SHP77 treated with DMSO at 0.1 percent for 48 hours (cell line): ENCODE data around the gene SMG7.

ENCODE experiments used
- DNase-seq: peaks from one replicate; lab custom pipeline; 2025; lab: John Stamatoyannopoulos, UW

Gene SMG7

GRCh38 chr1:183562701-183563100 is 90.4 kb downstream of the SMG7 start:
- DNase-seq: no peak

- no peak for DNase-seq
These were observed 93.0 kb downstream of the SMG7 start for GRCh38 chr1:183565261-183565660.

GRCh38 chr1:183566026-183566425 is 93.7 kb downstream of the SMG7 start:
- no peak for DNase-seq

GRCh38 chr1:183567584-183567983 is 95.3 kb downstream of the SMG7 start:
- DNase-seq: peak; percentile 7

GRCh38 chr1:183568176-183569021 is 96.1 kb downstream of the SMG7 start:
- no peak for DNase-seq

- DNase-seq: no peak
These were observed 96.8 kb downstream of the SMG7 start for GRCh38 chr1:183569141-183569540.

- DNase-seq: no peak
These were observed 97.5 kb downstream of the SMG7 start for GRCh38 chr1:183569801-183570200.

- DNase-seq: no peak
These were observed 98.2 kb downstream of the SMG7 start for GRCh38 chr1:183570451-183570850.

- no peak for DNase-seq
These were observed 99.5 kb downstream of the SMG7 start for GRCh38 chr1:183571678-183572268.

GRCh38 chr1:183572721-183573120 is 100.4 kb downstream of the SMG7 start:
- DNase-seq: no peak

- no peak for DNase-seq
These were observed 103.3 kb downstream of the SMG7 start for GRCh38 chr1:183575606-183576005.

GRCh38 chr1:183576537-183576936 is 104.2 kb downstream of the SMG7 start:
- DNase-seq: no peak

- no peak for DNase-seq
These were observed 105.7 kb downstream of the SMG7 start for GRCh38 chr1:183577897-183578465.

- no peak for DNase-seq
These were observed 106.6 kb downstream of the SMG7 start for GRCh38 chr1:183578856-183579255.

- DNase-seq: peak; percentile 38
These were observed 108.0 kb downstream of the SMG7 start for GRCh38 chr1:183580281-183580682.

- no peak for DNase-seq
These were observed 109.9 kb downstream of the SMG7 start for GRCh38 chr1:183582021-183582713.

- no peak for DNase-seq
These were observed 111.2 kb downstream of the SMG7 start for GRCh38 chr1:183583466-183583865.

GRCh38 chr1:183584147-183584546 is 111.8 kb downstream of the SMG7 start:
- DNase-seq: no peak

- no peak for DNase-seq
These were observed 112.7 kb downstream of the SMG7 start for GRCh38 chr1:183585038-183585437.

- no peak for DNase-seq
These were observed 114.2 kb downstream of the SMG7 start for GRCh38 chr1:183586455-183586854.

- DNase-seq: no peak
These were observed 114.6 kb downstream of the SMG7 start for GRCh38 chr1:183586926-183587325.

- DNase-seq: no peak
These were observed 116.5 kb downstream of the SMG7 start for GRCh38 chr1:183588827-183589226.

- DNase-seq: no peak
These were observed 117.1 kb downstream of the SMG7 start for GRCh38 chr1:183589384-183589783.
